MM.1S (cell line): ENCODE results near the gene RNF14.

Experiments used
- DNase-seq: peaks from one replicate; pipeline ENCODE4 v3.0.0-alpha.2; 2015
- H2AFZ ChIP-seq: fragments of 300-600 bp; sonication (generic); 2 replicates; pipeline ENCODE4 v1.6.0; 2016; ENCODE audit warnings: antibody characterized with exemption, low read length
- H3F3A ChIP-seq: fragments of 300-600 bp; sonication (generic); 2 replicates; pipeline ENCODE4 v1.6.1; 2016; ENCODE audit warnings: mild to moderate bottlenecking, antibody characterized with exemption, low read length, moderate library complexity, mixed read lengths; ENCODE audit not compliant: insufficient read depth
- H3K27ac ChIP-seq: fragments of 300-600 bp; sonication (generic); 2 replicates; pipeline ENCODE4 v1.5.1; 2016; ENCODE audit warnings: mild to moderate bottlenecking, low read length
- H3K27me3 ChIP-seq: fragments of 300-600 bp; sonication (generic); replicated peaks from 2 replicates; pipeline ENCODE4 v1.6.0; 2016; ENCODE audit warnings: low read length; ENCODE audit not compliant: insufficient read depth
- H3K36me3 ChIP-seq: fragments of 300-600 bp; sonication (generic); replicated peaks from 2 replicates; pipeline ENCODE4 v1.6.1; 2016; ENCODE audit warnings: mild to moderate bottlenecking, low read length, mixed read lengths; ENCODE audit not compliant: insufficient read depth
- H3K4me1 ChIP-seq: fragments of 300-600 bp; sonication (generic); 2 replicates; pipeline ENCODE4 v1.6.1; 2016; ENCODE audit warnings: low read length, mixed read lengths
- H3K4me2 ChIP-seq: fragments of 300-600 bp; sonication (generic); 2 replicates; pipeline ENCODE4 v1.6.0; 2016; ENCODE audit warnings: low read depth, low read length
- H3K4me3 ChIP-seq: fragments of 300-600 bp; sonication (generic); 2 replicates; pipeline ENCODE4 v1.5.1; 2016; ENCODE audit warnings: low read length, mixed read lengths
- H3K79me2 ChIP-seq: fragments of 300-600 bp; sonication (generic); 2 replicates; pipeline ENCODE4 v1.6.1; 2016; ENCODE audit warnings: mixed run types, low read length, mixed read lengths
- H3K9ac ChIP-seq: fragments of 300-600 bp; sonication (generic); 2 replicates; pipeline ENCODE4 v1.6.1; 2016; ENCODE audit warnings: low read length, mixed read lengths
- H3K9me2 ChIP-seq: fragments of 300-600 bp; sonication (generic); replicated peaks from 2 replicates; pipeline ENCODE4 v1.6.1; 2016; ENCODE audit warnings: mild to moderate bottlenecking, low read length, mixed read lengths; ENCODE audit not compliant: insufficient read depth
- H3K9me3 ChIP-seq: fragments of 300-600 bp; sonication (generic); replicated peaks from 2 replicates; pipeline ENCODE4 v1.6.1; 2016; ENCODE audit warnings: mild to moderate bottlenecking, low read length, mixed read lengths; ENCODE audit not compliant: insufficient read depth
- H4K20me1 ChIP-seq: fragments of 300-600 bp; sonication (generic); 2 replicates; pipeline ENCODE4 v1.6.1; 2016; ENCODE audit warnings: mild to moderate bottlenecking, low read length, moderate library complexity, mixed read lengths; ENCODE audit not compliant: insufficient read depth
- CTCF ChIP-seq: fragments of 300-600 bp; sonication (generic); IDR thresholded peaks from 2 replicates; pipeline ENCODE4 v1.5.1; 2016; ENCODE audit warnings: antibody characterized with exemption, low read length, mixed read lengths
- EZH2 ChIP-seq: fragments of 300-600 bp; sonication (generic); optimal IDR thresholded peaks from 2 replicates; pipeline ENCODE3; 2017; ENCODE audit warnings: low read depth, mild to moderate bottlenecking, antibody characterized with exemption, low read length, mixed read lengths
- EZH2phosphoT487 ChIP-seq: fragments of 300-600 bp; sonication (generic); IDR thresholded peaks from 2 replicates; pipeline ENCODE4 v1.6.1; 2018; ENCODE audit warnings: antibody characterized with exemption, low read length

RNF14 gene

GRCh38 chr5:141941307-141941706 is 27.6 kb upstream of the RNF14 start:
- H3K9me3 ChIP-seq: no peaks in the 10 kb centered on the region
- peak overlapping the region; percentile 13 for H3K4me3 ChIP-seq
- peak overlapping the region; percentile 85 for H3K27ac ChIP-seq
- H3K27me3 ChIP-seq: no peaks in the 10 kb centered on the region
- H3K9me2 ChIP-seq: no peaks in the 10 kb centered on the region
- no peak overlapping the region for H2AFZ ChIP-seq
- H3F3A ChIP-seq: peaks cover 25% of the 10 kb centered on the region
- H3K36me3 ChIP-seq: no peaks in the 10 kb centered on the region
- H4K20me1 ChIP-seq: no peaks in the 10 kb centered on the region
- peak overlapping the region; percentile 77 for H3K4me2 ChIP-seq
- peak overlapping the region; percentile 41; the same call in 1 of the 2 replicates for H3K9ac ChIP-seq
- DNase-seq: peak; percentile 61
- H3K4me1 ChIP-seq: peaks cover 41% of the 10 kb centered on the region
- no peak for TF ChIP-seq EZH2
- no peak for TF ChIP-seq CTCF
- no peak for TF ChIP-seq EZH2phosphoT487
- H3K79me2 ChIP-seq: no peaks in the 10 kb centered on the region

- no peak for DNase-seq
- Histone ChIP-seq H3K9me2 (no peaks in the 10 kb centered on the region), H4K20me1 (no peaks in the 10 kb centered on the region), H3K36me3 (no peaks in the 10 kb centered on the region), H3K4me2 (peak overlapping the region; percentile 77), H3F3A (peaks cover 25% of the 10 kb centered on the region), H3K4me3 (peak overlapping the region; percentile 13; the same call in 1 of the 2 replicates), H3K4me1 (peaks cover 41% of the 10 kb centered on the region), H3K79me2 (no peaks in the 10 kb centered on the region), H3K9me3 (no peaks in the 10 kb centered on the region), H3K27me3 (no peaks in the 10 kb centered on the region), H3K9ac (peak overlapping the region; percentile 41; the same call in 1 of the 2 replicates), H3K27ac (peak overlapping the region; percentile 85; the same call in 1 of the 2 replicates), H2AFZ (no peak overlapping the region)
- TF ChIP-seq EZH2phosphoT487: no peak
- TF ChIP-seq EZH2: no peak
- no peak for TF ChIP-seq CTCF
These were observed 27.1 kb upstream of the RNF14 start for GRCh38 chr5:141941779-141942178.

GRCh38 chr5:141942185-141942857 is 26.6 kb upstream of the RNF14 start:
- Histone ChIP-seq H3K79me2 (no peaks in the 10 kb centered on the region), H4K20me1 (no peaks in the 10 kb centered on the region), H3K9me2 (no peaks in the 10 kb centered on the region), H3F3A (peaks cover 25% of the 10 kb centered on the region), H3K4me1 (peaks cover 41% of the 10 kb centered on the region), H3K27ac (no peak overlapping the region), H2AFZ (no peak overlapping the region), H3K4me3 (no peak overlapping the region), H3K27me3 (no peaks in the 10 kb centered on the region), H3K9me3 (no peaks in the 10 kb centered on the region), H3K4me2 (peak overlapping the region; percentile 77; the same call in 1 of the 2 replicates), H3K36me3 (no peaks in the 10 kb centered on the region), H3K9ac (no peak overlapping the region)
- DNase-seq: no peak
- TF ChIP-seq CTCF: no peak
- TF ChIP-seq EZH2: no peak
- TF ChIP-seq EZH2phosphoT487: no peak
